AG09309 (cell line): ENCODE measurements around the gene BTG3.

ENCODE experiments used
- DNase-seq: peaks from one replicate; pipeline ENCODE4 v3.0.0-alpha.2; 2010; ENCODE audit warnings: low read depth
- H3K4me3 ChIP-seq: 2 replicates; pipeline ENCODE4 v1.5.1; 2011; ENCODE audit warnings: mild to moderate bottlenecking, low read depth, low read length, moderate library complexity; ENCODE audit not compliant: control insufficient read depth
- CTCF ChIP-seq: IDR thresholded peaks from 2 replicates; pipeline ENCODE4 v1.5.1; 2011; ENCODE audit warnings: mild to moderate bottlenecking, low read depth, low read length, inconsistent platforms; ENCODE audit not compliant: insufficient read depth, control insufficient read depth; ENCODE audit errors: missing control alignments

Gene BTG3

GRCh38 chr21:17560377-17561025 is 52.2 kb downstream of the BTG3 start:
- no peak for TF ChIP-seq CTCF
- no peak for DNase-seq
- no peak overlapping the region for H3K4me3 ChIP-seq

- DNase-seq, result no peak
- no peak overlapping the region for H3K4me3 ChIP-seq
- no peak for TF ChIP-seq CTCF
Observed at GRCh38 chr21:17554679-17555465, 57.8 kb downstream of the BTG3 start.

GRCh38 chr21:17554120-17554519 is 58.6 kb downstream of the BTG3 start:
- TF ChIP-seq CTCF, result no peak

GRCh38 chr21:17552410-17552809 is 60.3 kb downstream of the BTG3 start:
- no peak for DNase-seq
- TF ChIP-seq CTCF, result no peak
- no peak overlapping the region for H3K4me3 ChIP-seq

More at GRCh38 chr21:17554120-17554519, 58.6 kb downstream of the BTG3 start:
- no peak for DNase-seq
- H3K4me3 ChIP-seq, result no peak overlapping the region

GRCh38 chr21:17550671-17551308 is 61.9 kb downstream of the BTG3 start:
- no peak overlapping the region for H3K4me3 ChIP-seq
- no peak for TF ChIP-seq CTCF
- no peak for DNase-seq

- no peak for TF ChIP-seq CTCF
- DNase-seq, result no peak
- H3K4me3 ChIP-seq, result no peak overlapping the region
Observed at GRCh38 chr21:17548262-17548661, 64.4 kb downstream of the BTG3 start.
